Body of pancreas (tissue), 4 donors: ENCODE results near the gene LIPC. TPM values are rescaled to one million over a fixed set of nuclear protein-coding genes. Genes with fewer than 3 reads are reported as not detected.
A peak's percentile ranks its signal among the peaks of the same experiment; 100 is the strongest.

Experiments
- ATAC-seq: fragments of 150-250 bp; one replicate; pipeline ENCODE4 v1.9.1; 2016
- DNase-seq, 4 donors: peaks; one replicate each; pipeline ENCODE4 v3.0.0-alpha.2; 2019
- H3K27ac ChIP-seq, 4 donors: fragments of 200-600 bp; sonication (generic); 1 replicate in 3 of 4; 2 replicates in 1 of 4; pipeline versions ENCODE4 v1.5.1 to v1.6.1; 2016 to 2019; ENCODE audit warnings: mild to moderate bottlenecking in 1 of 4, mixed read lengths in 1 of 4, moderate library complexity in 1 of 4
- H3K27me3 ChIP-seq, 2 donors: fragments of 200-600 bp; sonication (generic); one replicate each; pipeline ENCODE4 v1.6.0; 2016; ENCODE audit warnings: mild to moderate bottlenecking in 1 of 2
- H3K36me3 ChIP-seq, 2 donors: fragments of 200-600 bp; sonication (generic); replicated peaks in 1 of 2; 2 replicates each; pipeline ENCODE4 v1.5.1; 2016; ENCODE audit warnings: low read depth in 2 of 2; ENCODE audit not compliant: insufficient read depth in 1 of 2
- H3K4me1 ChIP-seq: fragments of 200-600 bp; sonication (generic); one replicate; pipeline ENCODE4 v1.6.0; 2016
- H3K4me3 ChIP-seq, 2 donors: fragments of 200-600 bp; sonication (generic); 1 replicate in 1 of 2; 2 replicates in 1 of 2; pipeline ENCODE4 v1.5.1; 2016 to 2019
- H3K9me3 ChIP-seq, 3 donors: fragments of 200-600 bp; sonication (generic); 1 replicate in 2 of 3; 2 replicates in 1 of 3; pipeline ENCODE4 v1.5.1; 2016
- POLR2A ChIP-seq, 3 donors: fragments of 450-650 bp; IDR thresholded peaks; one replicate each; pipeline ENCODE4 v1.6.1; 2016; ENCODE audit warnings: antibody characterized with exemption in 3 of 3, mild to moderate bottlenecking in 2 of 3
- WGBS, 2 donors: methylation state at CpG; one replicate each; pipeline ENCODE4 v1.1.5; 2017; 5-methylcytosine and 5-hydroxymethylcytosine counted together
- intact Hi-C: fragments of 100-400 bp; cut with DNase I; formaldehyde crosslinking; loops from one replicate; pipeline ENCODE4 v1.15.1; 2023
- total RNA-seq, 2 donors: library from RNA; depleted of rRNA; stranded (reverse); fragments of >200 nt; gene quantifications; one replicate each; pipeline ENCODE4 v1.1.0, GENCODE V29; 2016
- TF ChIP-seq, protein P1 (sequence below), 7 experiments: fragments of 450-650 bp in 4 of 7; fragments of 200-600 bp in 3 of 7; sonication (generic) in 3 of 7; IDR thresholded peaks; one replicate each; pipeline ENCODE4 v1.5.1; 2016 to 2019; ENCODE audit warnings: antibody characterized with exemption in 7 of 7

LIPC gene
- total RNA-seq, 2 donors from 2014 or later: 1.6 to 2.3 TPM

DNA sequence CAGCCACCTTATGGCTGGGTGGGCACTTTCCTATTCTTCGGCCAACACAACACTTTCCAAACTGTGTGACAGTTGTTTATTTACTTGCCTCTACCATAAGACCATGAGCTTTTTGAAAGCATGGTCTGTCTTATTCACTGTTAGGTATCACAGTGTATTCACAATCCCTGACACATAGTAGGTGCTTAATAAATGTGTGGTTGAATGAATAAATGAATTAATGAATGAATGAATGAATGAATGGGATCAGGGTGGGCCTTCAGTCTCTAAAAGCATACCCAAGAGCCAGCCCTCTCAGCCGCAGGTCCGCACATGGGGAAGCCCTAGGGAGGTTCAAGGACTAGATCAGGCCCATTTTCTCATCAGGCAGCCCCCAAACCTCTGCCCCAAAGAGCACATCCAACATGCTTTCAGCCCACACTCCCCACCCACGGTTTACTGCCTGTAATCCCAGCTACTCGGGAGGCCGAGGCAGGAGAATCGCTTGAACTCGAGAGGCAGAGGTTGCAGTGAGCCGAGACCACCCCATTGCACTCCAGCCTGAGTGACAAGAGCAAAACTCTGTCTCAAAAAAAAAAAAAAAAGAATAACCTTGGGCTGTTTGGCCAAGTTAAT, 95.9 kb downstream of the LIPC start:
- H3K27me3 ChIP-seq: no peaks in the 10 kb centered on the region
- no peak for ATAC-seq
- H3K4me3 ChIP-seq: no peak overlapping the region
- DNase-seq: peak in 1 of 4 donors; percentile 23
- no peaks in the 10 kb centered on the region for H3K36me3 ChIP-seq
- H3K9me3 ChIP-seq: no peaks in the 10 kb centered on the region
- peak overlapping the region; percentile 81 to 85 (median 83) for H3K27ac ChIP-seq
- H3K4me1 ChIP-seq: peaks cover 60% of the 10 kb centered on the region
- intact Hi-C loops: no loop called here
- WGBS, 2 donors: 31 to 40% methylated on average over 9 of the region's 9 CpGs
- TF ChIP-seq POLR2A (IDR thresholded peaks at IDR 0.05): no peak
- TF ChIP-seq, protein P1, sequence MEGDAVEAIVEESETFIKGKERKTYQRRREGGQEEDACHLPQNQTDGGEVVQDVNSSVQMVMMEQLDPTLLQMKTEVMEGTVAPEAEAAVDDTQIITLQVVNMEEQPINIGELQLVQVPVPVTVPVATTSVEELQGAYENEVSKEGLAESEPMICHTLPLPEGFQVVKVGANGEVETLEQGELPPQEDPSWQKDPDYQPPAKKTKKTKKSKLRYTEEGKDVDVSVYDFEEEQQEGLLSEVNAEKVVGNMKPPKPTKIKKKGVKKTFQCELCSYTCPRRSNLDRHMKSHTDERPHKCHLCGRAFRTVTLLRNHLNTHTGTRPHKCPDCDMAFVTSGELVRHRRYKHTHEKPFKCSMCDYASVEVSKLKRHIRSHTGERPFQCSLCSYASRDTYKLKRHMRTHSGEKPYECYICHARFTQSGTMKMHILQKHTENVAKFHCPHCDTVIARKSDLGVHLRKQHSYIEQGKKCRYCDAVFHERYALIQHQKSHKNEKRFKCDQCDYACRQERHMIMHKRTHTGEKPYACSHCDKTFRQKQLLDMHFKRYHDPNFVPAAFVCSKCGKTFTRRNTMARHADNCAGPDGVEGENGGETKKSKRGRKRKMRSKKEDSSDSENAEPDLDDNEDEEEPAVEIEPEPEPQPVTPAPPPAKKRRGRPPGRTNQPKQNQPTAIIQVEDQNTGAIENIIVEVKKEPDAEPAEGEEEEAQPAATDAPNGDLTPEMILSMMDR (IDR thresholded peaks at IDR 0.05): no peak

DNA sequence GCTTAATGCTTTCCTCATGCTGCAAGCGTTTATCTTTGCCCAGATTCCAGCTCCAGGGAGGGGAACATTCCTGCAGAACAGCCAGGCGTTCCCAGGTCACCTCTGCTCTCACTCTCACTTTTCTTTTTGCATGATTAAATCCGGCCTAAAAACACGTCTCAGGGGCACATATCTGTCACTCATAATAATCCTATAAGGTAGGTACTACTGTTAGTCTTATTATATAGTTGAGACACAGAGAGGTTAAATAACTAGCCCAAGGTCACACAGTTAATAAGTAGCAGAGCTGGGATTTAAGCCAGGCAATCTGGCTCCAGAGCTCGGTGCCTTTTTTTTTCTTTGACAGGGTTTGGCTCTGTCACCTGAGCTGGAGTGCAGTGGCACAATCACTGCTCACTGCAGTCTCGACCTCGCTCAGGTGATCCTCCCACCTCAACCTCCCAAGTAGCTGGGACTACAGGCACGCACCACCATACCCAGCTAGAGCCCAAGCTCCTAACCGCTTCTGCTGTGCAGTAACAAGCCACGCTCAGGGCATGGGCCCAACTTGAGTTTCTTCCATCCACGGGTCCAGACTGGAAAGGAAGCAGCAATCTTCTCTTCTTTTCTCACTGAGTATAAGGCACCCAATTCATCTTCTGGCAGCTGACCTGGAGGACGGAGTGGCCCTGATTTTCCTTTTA, 96.5 kb downstream of the LIPC start:
- TF ChIP-seq POLR2A (IDR thresholded peaks at IDR 0.05): no peak
- TF ChIP-seq, protein P1 (IDR thresholded peaks at IDR 0.05): no peak
- peak; percentile 68 to 87 (median 81) for DNase-seq
- H3K9me3 ChIP-seq: no peaks in the 10 kb centered on the region
- H3K4me1 ChIP-seq: peaks cover 64% of the 10 kb centered on the region
- intact Hi-C loops: no loop called here
- H3K27ac ChIP-seq: peak overlapping the region; percentile 60 to 85 (median 83)
- 20 to 37% methylated on average over 12 of the region's 12 CpGs for WGBS, 2 donors
- H3K4me3 ChIP-seq: no peak overlapping the region
- no peaks in the 10 kb centered on the region for H3K36me3 ChIP-seq
- H3K27me3 ChIP-seq: no peaks in the 10 kb centered on the region
- ATAC-seq: peak; percentile 88

DNA sequence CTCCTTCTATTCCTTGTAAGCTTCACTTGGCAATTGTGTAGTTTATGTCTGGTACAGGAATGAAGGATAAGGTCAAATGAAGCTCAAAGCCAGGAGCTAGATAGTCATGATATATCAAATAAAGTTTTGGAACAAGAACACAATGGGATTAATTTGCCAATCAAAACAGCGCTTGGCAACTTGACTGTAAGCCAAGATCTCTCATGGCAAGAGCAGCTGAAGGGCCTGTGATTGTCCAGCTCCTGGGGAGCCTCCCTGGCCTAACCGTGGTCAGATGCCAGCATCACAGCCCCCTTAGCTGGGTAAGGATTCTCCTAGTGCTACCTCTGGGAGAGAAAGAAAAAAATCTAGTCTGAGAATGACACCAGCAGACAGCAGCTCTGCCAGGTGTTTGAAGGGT, 97.2 kb downstream of the LIPC start:
- Histone ChIP-seq H3K9me3 (no peaks in the 10 kb centered on the region), H3K4me3 (no peak overlapping the region), H3K27me3 (no peaks in the 10 kb centered on the region), H3K36me3 (no peaks in the 10 kb centered on the region), H3K27ac (peak overlapping the region; percentile 60 to 85 (median 83)), H3K4me1 (peaks cover 58% of the 10 kb centered on the region)
- DNase-seq: peak; percentile 28 to 43 (median 36)
- intact Hi-C loops: no loop called here
- TF ChIP-seq, protein P1 (IDR thresholded peaks at IDR 0.05): no peak
- TF ChIP-seq POLR2A (IDR thresholded peaks at IDR 0.05): no peak
- peak; percentile 25 for ATAC-seq
- 20 to 25% methylated on average over 2 of the region's 2 CpGs for WGBS, 2 donors

DNA sequence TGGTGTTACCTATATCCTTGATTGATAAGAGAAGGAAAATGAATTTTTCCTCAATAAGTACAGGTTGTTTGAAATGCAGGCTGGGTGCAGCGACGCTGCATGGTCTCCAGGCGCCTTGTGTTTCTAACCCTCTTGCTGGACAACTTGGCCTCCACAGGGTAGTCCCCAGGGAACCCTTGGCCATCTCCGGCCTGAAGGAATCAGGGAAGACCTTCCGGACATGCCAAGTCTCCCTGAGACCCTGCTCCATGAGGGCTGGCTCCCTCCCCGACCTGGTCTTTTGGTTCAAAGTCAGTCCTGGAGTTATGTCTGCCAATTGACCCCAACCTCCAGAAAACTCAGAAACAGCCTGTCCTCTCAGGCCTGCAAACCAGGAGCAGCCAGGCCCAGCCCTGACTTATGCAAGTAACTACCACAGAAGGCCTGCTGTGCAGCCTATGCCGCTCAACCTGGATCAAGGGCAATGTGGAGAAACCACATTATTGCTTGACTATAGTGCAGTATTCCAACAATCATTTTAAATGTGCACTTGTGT, 98.3 kb downstream of the LIPC start:
- H3K36me3 ChIP-seq: no peaks in the 10 kb centered on the region
- DNase-seq (no peak), ATAC-seq (no peak)
- H3K9me3 ChIP-seq: no peaks in the 10 kb centered on the region
- intact Hi-C loops: no loop called here
- peaks cover 50% of the 10 kb centered on the region for H3K4me1 ChIP-seq
- H3K27me3 ChIP-seq: no peaks in the 10 kb centered on the region
- TF ChIP-seq POLR2A (IDR thresholded peaks at IDR 0.05): no peak
- TF ChIP-seq, protein P1 (IDR thresholded peaks at IDR 0.05): no peak
- WGBS, 2 donors: 85 to 95% methylated on average over 6 to 7 of the region's 7 CpGs
- no peak overlapping the region for H3K27ac ChIP-seq
- H3K4me3 ChIP-seq: no peak overlapping the region
